Measurements from ENCODE around the gene SLC23A2.
"Not testable (repeated sequence)": the region's sequence is repeated elsewhere in the genome, so short reads cannot be mapped to it uniquely, and the experiment has no call there.

SLC23A2 gene

DNA sequence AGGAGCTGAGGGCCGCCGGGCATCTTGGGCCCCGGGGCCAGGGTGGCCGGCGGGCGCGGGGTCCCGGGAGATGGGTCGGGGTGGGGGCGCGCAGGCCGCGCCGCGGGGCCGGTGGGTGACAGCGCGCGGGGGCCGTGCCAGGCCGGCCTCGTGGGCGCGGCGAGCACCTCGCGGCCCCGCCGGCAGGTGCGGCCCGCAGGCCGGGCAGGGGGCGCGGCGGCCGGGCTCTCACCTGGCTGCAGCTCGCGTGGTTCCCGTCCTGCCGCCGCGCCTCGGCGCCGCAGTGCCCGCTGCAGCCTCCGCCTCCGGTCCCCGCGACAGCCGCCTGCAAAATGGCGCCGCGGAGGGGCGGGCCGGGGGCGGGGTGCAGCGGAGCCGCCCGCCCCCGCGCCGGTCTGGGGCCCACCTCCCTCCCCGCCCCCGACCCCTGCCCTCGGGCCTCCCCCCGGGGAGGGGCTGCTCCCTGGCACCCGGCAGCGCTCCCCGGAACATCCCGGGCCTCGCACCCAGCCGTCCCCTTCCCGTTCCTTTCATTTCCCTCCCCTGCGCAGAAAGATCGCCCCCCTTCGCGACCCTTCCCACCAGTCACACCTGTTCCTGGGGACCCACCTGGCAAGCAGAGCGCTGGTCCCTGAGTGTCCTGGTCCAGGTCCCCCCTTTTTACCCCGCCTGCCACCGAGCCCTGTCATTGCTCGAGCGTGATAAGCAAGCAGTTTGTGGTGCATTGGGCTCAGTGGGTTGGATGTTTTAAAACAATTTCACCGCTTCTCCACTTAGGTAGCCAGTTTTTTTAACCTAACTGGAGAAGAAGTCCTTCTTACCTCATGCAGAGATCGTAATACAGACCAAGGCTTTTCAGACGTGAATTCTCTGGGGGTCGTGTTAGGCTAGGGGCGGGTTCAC, at the start of gene SLC23A2:
SLC23A2 (minus strand) TSS at position 337 of the 903 bp plus-strand sequence. CDS start 68,948 bp downstream, outside the sequence.
- in situ Hi-C loops (cut with MboI; ENCODE audit: low sequenced_read_pairs): no loop called here

GRCh38 chr20:5046656-5047339, 45.5 kb upstream of the SLC23A2 start:
- in situ Hi-C loops (cut with MboI; ENCODE audit: low sequenced_read_pairs): no loop called here

DNA sequence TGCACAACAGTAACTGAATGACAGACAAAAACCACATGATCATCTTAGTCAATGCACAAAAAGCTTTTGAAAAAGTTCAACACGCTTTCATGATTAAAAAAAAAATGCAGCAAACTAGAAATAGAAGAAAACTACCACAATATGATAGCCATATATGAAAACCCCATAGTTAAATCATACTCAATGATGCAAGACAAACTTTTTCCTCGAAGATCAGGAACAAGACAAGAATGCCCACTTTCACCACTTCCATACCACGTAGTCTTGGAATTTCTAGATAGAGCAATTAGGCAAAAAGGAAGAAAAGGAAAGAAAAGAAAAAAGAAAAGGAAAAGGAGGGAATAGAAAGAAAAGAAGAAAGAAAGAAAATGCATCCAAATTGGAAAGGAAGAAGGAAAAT, 44.6 kb upstream of the SLC23A2 start:
- in situ Hi-C loops (cut with MboI; ENCODE audit: low sequenced_read_pairs): no loop called here

DNA sequence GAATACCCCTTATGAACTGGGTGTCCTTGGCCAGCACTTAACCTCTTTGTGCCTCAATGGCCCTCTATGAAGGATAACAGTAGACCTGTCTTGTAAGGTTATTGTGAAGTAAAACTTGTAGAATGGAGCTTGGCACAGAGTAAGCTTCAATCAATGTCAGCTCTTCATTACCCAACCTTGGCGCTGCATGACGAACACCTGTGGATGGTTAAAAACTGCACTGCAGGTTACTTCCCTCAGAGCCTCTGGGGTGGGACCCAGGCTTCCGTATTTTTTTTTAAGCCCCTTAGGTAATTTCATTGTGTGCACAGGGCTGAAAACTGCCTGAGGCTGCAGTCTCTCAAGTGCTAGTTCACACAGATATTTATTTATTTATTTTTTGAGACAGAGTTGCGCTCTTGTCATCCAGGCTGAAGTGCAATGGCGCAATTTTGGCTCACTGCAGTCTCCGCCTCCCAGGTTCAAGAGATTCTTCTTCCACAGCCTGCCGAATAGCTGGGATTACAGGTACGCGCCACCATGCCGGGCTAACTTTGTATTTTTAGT, 42.8 kb upstream of the SLC23A2 start:
- in situ Hi-C loops (cut with MboI; ENCODE audit: low sequenced_read_pairs): no loop called here

GRCh38 chr20:5041433-5041832, 40.1 kb upstream of the SLC23A2 start:
- in situ Hi-C loops (cut with MboI; ENCODE audit: low sequenced_read_pairs): no loop called here

GRCh38 chr20:5040345-5040744, 39.0 kb upstream of the SLC23A2 start:
- in situ Hi-C loops (cut with MboI; ENCODE audit: low sequenced_read_pairs): no loop called here

GRCh38 chr20:5039889-5040288, 38.6 kb upstream of the SLC23A2 start:
- in situ Hi-C loops (cut with MboI; ENCODE audit: low sequenced_read_pairs): no loop called here

- in situ Hi-C loops (cut with MboI; ENCODE audit: low sequenced_read_pairs): no loop called here
These were observed 37.9 kb upstream of the SLC23A2 start for GRCh38 chr20:5039255-5039657.

DNA sequence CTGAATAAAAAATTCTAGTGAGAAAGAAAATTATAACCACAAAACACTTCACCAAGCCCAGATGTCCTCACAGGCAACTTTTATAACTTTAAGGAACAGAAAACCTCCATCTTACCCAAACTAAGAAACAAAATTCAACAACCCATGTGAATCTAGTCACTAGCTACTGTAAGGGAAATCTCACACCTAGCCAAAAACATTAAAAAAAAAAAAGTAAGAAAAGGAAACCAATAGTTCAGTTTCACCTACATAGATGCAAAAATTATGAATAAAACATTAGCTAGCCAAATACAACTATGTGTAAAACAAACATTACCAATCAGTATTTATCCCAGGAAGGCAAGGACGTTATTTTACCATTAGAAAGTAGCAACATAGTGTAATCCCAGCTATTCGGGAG, 35.5 kb upstream of the SLC23A2 start:
- in situ Hi-C loops (cut with MboI; ENCODE audit: low sequenced_read_pairs): no loop called here

DNA sequence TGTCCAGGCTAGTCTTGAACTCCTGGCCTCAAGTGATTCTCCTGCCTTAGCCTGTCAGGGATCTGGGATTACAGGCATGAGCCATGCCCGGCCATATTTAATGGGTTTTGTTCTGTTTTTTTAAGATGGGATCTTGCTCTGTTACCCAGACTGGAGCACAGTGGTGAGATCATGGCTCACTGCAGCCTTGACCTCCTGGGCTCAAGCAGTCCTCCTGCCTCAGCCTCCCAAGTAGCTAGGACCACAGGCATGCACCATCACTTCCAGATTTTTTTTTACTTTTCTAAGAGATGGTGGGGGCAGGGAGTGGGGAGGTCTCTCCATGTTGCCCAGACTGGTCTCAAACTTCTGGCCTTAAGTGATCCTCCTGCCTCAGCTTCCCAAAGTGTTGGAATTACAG, 34.2 kb upstream of the SLC23A2 start:
- in situ Hi-C loops (cut with MboI; ENCODE audit: low sequenced_read_pairs): not testable (repeated sequence)

DNA sequence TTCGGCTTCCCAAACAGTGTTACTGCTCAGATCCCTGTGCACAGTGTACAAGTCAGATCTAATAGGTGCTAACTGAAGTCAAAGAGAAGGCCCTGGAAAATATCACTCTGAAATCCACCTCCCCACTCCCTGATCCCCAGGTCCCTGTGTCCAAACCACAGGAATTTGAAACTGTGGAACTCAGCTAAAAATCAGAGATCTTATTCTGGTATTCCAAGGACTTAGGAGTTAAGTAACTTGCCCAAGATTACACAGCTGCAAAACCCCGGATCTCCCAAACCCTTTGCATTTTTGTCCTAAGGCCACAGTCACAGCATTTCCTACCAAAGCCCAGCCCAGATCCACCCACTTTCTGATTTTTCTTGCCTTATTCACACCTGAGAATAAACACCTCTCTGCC, 32.3 kb upstream of the SLC23A2 start:
- in situ Hi-C loops (cut with MboI; ENCODE audit: low sequenced_read_pairs): no loop called here

GRCh38 chr20:5031701-5032100, 30.4 kb upstream of the SLC23A2 start:
- in situ Hi-C loops (cut with MboI; ENCODE audit: low sequenced_read_pairs): not testable (repeated sequence)

DNA sequence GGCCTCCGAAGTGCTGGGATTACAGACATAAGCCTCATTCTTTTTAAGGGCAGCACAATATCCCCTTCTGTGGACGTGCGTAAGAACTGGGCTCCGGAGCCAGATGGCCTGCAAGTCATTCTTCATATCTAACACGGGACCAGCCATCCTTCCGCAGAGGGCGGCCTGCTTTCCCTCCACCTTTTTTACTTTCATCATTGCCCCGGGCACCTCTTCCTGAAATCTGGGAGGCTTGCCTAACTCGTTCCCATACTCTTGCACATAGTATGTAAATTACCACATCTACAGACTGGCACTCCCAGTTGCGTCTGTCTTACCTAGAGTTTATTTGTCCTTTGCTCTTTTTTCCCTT, 29.9 kb upstream of the SLC23A2 start:
- in situ Hi-C loops (cut with MboI; ENCODE audit: low sequenced_read_pairs): no loop called here

GRCh38 chr20:5030348-5031205, 29.3 kb upstream of the SLC23A2 start:
- in situ Hi-C loops (cut with MboI; ENCODE audit: low sequenced_read_pairs): no loop called here

DNA sequence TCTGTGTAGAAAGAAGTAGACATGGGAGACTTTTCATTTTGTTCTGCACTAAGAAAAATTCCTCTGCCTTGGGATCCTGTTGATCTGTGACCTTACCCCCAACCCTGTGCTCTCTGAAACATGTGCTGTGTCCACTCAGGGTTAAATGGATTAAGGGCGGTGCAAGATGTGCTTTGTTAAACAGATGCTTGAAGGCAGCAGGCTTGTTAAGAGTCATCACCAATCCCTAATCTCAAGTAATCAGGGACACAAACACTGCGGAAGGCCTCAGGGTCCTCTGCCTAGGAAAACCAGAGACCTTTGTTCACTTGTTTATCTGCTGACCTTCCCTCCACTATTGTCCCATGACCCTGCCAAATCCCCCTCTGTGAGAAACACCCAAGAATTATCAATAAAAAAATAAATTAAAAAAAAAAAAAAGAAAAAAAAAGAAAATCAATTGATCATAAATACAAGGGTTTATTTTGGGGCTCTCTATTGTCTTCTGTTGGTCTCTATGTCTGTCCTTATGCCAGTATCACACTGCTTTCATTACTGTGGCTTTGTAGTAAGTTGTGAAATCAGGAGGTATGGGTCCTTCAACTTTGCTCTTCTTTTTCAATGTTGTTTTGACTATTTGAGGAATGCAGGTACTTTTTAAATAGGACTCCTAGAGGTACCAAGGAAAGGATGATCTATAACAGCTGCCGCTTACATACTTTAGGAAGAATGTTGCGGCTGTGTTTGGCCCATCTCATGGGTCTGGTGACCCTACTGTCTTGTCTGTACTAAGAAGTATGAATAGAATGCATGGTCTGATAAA, 27.1 kb upstream of the SLC23A2 start:
- in situ Hi-C loops (cut with MboI; ENCODE audit: low sequenced_read_pairs): not testable (repeated sequence)

DNA sequence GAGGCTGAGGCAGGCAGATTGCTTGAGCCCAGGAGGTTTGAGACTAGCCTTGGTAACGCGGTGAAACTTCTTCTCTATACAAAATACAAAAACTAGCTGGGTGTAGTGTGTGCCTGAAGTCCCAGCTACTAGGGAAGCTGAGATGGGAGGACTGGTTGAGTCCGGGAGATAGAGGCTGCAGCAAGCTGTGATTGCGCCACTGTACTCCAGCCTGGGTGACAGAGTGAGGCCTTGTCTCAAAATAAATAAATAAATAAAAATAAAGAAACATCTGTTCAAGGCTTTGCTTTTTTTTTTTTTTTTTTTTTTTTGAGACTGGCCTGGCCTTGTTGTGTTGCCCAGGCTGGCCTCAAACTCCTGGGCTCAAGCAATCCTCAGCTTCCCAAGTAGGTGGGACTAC, 23.7 kb upstream of the SLC23A2 start:
- in situ Hi-C loops (cut with MboI; ENCODE audit: low sequenced_read_pairs): no loop called here

- in situ Hi-C loops (cut with MboI; ENCODE audit: low sequenced_read_pairs): no loop called here
These were observed 22.8 kb upstream of the SLC23A2 start for GRCh38 chr20:5024103-5024502.

GRCh38 chr20:5023171-5023570, 21.9 kb upstream of the SLC23A2 start:
- in situ Hi-C loops (cut with MboI; ENCODE audit: low sequenced_read_pairs): not testable (repeated sequence)

GRCh38 chr20:5020760-5021159, 19.4 kb upstream of the SLC23A2 start:
- in situ Hi-C loops (cut with MboI; ENCODE audit: low sequenced_read_pairs): no loop called here
